H1 (cell line): ENCODE results near the gene BAX. TPM values are rescaled to one million over a fixed set of nuclear protein-coding genes. Genes with fewer than 3 reads are reported as not detected.

Experiments used
- BCL11A ChIP-seq, 2 experiments: IDR thresholded peaks; one replicate each; pipeline ENCODE4 v1.6.1; 2011; ENCODE audit warnings: low read depth in 2 of 2, low read length in 2 of 2, mild to moderate bottlenecking in 2 of 2
- GABPA ChIP-seq: IDR thresholded peaks from 2 replicates; pipeline ENCODE4 v1.6.1; 2011; ENCODE audit warnings: mild to moderate bottlenecking, low read length, moderate library complexity, borderline replicate concordance; ENCODE audit not compliant: insufficient read depth
- JUND ChIP-seq: IDR thresholded peaks from 2 replicates; pipeline ENCODE4 v1.6.1; 2011; ENCODE audit warnings: mild to moderate bottlenecking, improper control_type of control experiment, low read length
- RXRA ChIP-seq: IDR thresholded peaks from 2 replicates; pipeline ENCODE4 v1.6.1; 2011; ENCODE audit warnings: low read depth, mild to moderate bottlenecking, low read length, moderate library complexity; ENCODE audit not compliant: insufficient read depth
- TAF1 ChIP-seq: IDR thresholded peaks from 2 replicates; pipeline ENCODE4 v1.6.1; 2011; ENCODE audit warnings: mild to moderate bottlenecking, low read depth, low read length
- TAF7 ChIP-seq: optimal IDR thresholded peaks from 2 replicates; pipeline ENCODE3; 2011; ENCODE audit warnings: low read depth, mild to moderate bottlenecking, inconsistent platforms, low read length, moderate library complexity, borderline replicate concordance
- polyA plus RNA-seq, 7 experiments: library from polyadenylated mRNA; depleted of rRNA in 3 of 7; stranded (reverse) in 5 of 7; unstranded in 2 of 7; fragments of >200 nt in 5 of 7; fragments of 200-250 nt in 2 of 7; gene quantifications; 1 replicate in 5 of 7; 2 replicates in 1 of 7; 4 replicates in 1 of 7; pipeline versions ENCODE4 v1.2.1 to v1.2.3, GENCODE V29; 2011 to 2013; ENCODE audit warnings: missing spikeins in 2 of 7, mixed read lengths in 2 of 7
- total RNA-seq: library from RNA; stranded (reverse); fragmentation: NEBNext Ultra II Directional; extraction: Animal tissue kit (Norgen Biotek cat#: 25700); gene quantifications from 2 replicates; pipeline ENCODE4 v1.2.1, GENCODE V29; 2021
- TF ChIP-seq, protein P1 (sequence below): fragments of 300-600 bp; sonication (generic); IDR thresholded peaks from 2 replicates; pipeline ENCODE4 v1.7.1; 2012; ENCODE audit warnings: low read length, moderate library complexity, mild to moderate bottlenecking, inconsistent platforms; ENCODE audit not compliant: insufficient replicate concordance

BAX gene
- total and polyA plus RNA-seq, 2 of the 8 experiments (the other 6 are each of a cell fraction or from before 2014, with no cell fraction given), result 257 to 346 TPM

DNA sequence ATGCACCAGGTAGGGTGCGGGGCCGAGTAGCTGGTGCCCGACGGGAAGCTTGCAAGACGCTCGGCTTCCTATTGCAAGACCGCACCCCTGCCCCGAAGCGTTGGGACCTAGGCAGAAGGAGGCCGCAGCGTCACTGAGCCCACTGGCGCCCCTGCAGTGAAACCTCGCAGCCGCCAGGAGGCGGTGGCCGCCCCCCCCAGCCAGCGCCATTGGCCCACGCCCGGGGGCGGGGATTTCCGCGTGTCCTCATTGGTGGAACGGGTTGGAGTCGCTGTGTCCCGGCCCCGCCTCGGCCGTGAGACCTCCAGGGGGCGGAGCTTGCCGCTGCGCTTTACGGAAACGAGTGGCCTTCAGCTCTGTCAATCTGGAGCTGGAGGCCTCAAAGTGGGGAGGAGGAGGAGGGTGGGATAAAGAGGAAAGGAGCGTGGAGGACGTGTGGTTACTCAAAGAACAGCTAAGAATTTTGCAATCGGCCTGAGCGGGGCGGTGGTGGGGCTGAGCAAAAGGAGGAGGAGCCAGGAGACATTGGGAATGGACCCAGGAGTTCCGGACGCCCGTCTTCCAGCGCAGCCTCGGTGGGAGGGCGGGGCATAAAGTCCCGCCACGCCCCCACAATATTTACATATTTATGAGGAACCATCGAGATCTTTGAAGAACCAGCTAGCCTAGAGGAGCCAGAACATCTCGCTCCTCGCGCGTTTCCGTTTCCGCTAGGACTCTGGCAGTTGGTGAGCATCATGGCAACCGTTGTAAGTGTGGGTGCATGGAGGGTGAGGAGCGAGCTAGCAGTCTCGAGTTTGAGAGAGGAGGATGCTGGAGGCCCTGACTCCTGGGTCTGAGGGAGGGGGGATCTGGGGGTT lies 38.7 kb downstream of the BAX start, which contains the start of the genes GYS1 and RUVBL2 (continued):
- TF ChIP-seq, protein P1, sequence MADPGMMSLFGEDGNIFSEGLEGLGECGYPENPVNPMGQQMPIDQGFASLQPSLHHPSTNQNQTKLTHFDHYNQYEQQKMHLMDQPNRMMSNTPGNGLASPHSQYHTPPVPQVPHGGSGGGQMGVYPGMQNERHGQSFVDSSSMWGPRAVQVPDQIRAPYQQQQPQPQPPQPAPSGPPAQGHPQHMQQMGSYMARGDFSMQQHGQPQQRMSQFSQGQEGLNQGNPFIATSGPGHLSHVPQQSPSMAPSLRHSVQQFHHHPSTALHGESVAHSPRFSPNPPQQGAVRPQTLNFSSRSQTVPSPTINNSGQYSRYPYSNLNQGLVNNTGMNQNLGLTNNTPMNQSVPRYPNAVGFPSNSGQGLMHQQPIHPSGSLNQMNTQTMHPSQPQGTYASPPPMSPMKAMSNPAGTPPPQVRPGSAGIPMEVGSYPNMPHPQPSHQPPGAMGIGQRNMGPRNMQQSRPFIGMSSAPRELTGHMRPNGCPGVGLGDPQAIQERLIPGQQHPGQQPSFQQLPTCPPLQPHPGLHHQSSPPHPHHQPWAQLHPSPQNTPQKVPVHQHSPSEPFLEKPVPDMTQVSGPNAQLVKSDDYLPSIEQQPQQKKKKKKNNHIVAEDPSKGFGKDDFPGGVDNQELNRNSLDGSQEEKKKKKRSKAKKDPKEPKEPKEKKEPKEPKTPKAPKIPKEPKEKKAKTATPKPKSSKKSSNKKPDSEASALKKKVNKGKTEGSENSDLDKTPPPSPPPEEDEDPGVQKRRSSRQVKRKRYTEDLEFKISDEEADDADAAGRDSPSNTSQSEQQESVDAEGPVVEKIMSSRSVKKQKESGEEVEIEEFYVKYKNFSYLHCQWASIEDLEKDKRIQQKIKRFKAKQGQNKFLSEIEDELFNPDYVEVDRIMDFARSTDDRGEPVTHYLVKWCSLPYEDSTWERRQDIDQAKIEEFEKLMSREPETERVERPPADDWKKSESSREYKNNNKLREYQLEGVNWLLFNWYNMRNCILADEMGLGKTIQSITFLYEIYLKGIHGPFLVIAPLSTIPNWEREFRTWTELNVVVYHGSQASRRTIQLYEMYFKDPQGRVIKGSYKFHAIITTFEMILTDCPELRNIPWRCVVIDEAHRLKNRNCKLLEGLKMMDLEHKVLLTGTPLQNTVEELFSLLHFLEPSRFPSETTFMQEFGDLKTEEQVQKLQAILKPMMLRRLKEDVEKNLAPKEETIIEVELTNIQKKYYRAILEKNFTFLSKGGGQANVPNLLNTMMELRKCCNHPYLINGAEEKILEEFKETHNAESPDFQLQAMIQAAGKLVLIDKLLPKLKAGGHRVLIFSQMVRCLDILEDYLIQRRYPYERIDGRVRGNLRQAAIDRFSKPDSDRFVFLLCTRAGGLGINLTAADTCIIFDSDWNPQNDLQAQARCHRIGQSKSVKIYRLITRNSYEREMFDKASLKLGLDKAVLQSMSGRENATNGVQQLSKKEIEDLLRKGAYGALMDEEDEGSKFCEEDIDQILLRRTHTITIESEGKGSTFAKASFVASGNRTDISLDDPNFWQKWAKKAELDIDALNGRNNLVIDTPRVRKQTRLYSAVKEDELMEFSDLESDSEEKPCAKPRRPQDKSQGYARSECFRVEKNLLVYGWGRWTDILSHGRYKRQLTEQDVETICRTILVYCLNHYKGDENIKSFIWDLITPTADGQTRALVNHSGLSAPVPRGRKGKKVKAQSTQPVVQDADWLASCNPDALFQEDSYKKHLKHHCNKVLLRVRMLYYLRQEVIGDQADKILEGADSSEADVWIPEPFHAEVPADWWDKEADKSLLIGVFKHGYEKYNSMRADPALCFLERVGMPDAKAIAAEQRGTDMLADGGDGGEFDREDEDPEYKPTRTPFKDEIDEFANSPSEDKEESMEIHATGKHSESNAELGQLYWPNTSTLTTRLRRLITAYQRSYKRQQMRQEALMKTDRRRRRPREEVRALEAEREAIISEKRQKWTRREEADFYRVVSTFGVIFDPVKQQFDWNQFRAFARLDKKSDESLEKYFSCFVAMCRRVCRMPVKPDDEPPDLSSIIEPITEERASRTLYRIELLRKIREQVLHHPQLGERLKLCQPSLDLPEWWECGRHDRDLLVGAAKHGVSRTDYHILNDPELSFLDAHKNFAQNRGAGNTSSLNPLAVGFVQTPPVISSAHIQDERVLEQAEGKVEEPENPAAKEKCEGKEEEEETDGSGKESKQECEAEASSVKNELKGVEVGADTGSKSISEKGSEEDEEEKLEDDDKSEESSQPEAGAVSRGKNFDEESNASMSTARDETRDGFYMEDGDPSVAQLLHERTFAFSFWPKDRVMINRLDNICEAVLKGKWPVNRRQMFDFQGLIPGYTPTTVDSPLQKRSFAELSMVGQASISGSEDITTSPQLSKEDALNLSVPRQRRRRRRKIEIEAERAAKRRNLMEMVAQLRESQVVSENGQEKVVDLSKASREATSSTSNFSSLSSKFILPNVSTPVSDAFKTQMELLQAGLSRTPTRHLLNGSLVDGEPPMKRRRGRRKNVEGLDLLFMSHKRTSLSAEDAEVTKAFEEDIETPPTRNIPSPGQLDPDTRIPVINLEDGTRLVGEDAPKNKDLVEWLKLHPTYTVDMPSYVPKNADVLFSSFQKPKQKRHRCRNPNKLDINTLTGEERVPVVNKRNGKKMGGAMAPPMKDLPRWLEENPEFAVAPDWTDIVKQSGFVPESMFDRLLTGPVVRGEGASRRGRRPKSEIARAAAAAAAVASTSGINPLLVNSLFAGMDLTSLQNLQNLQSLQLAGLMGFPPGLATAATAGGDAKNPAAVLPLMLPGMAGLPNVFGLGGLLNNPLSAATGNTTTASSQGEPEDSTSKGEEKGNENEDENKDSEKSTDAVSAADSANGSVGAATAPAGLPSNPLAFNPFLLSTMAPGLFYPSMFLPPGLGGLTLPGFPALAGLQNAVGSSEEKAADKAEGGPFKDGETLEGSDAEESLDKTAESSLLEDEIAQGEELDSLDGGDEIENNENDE, result no peak
- TF ChIP-seq JUND (no peak), TAF7 (peak; percentile 68), RXRA (no peak), TAF1 (peak; percentile 89), BCL11A (IDR thresholded peaks at IDR 0.05; ENCODE audit: low read depth in 2 of 2, low read length in 2 of 2) (no peak), GABPA (peak; percentile 92)
- TF ChIP-seq, all 59 proteins: peak for 24
